Medulla oblongata (tissue), 1 donor: ENCODE measurements around the gene OBSL1.

Experiments
- DNase-seq: peaks from one replicate; pipeline ENCODE4 v3.0.0-alpha.2; 2015; ENCODE audit errors: extremely low spot score

OBSL1 gene

GRCh38 chr2:219596954-219597551, 25.7 kb upstream of the OBSL1 start:
- DNase-seq = no peak

DNA sequence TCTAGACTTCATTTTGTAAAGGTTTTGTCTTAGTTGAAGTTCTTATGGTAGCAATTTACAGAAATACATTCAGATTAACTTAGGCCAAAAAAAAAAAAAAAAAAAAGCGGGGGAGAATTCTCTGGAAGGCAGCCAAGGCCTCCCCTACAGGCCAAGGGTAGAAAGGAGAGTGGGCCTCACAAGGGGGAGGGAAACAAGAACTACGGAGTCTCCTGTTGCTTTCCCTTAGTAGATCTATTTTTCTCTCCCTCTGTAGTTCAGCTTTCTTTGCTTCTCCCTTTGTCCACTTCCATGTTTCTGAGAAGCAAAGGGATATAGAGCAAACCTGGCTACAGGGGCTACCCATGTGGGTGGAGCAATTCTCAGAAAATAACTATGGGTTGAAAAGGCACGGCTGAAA, 23.9 kb upstream of the OBSL1 start:
- DNase-seq = no peak

DNA sequence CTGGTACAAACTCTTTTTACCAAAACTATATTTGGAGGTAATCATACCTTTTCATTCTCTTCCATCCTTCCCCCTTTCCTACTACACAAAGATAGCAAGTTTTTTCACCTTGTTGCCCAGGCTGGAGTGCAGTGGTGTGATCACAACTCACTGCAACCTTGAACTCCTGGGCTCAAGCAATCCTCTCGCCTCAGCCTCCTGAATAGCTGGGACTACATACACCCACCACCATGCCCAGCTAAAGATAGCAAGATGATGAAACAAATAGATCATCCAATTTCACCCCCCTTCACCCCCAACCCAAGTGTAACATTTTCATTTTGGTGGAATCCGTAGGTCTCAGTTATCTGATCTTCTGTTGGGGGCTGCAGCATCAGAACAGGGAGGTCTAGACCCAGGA, 21.8 kb upstream of the OBSL1 start:
- no peak for DNase-seq

GRCh38 chr2:219592736-219593135, 21.4 kb upstream of the OBSL1 start:
- no peak for DNase-seq

GRCh38 chr2:219591091-219591490, 19.8 kb upstream of the OBSL1 start:
- no peak for DNase-seq

- no peak for DNase-seq
Observed at GRCh38 chr2:219581346-219581745, 10.0 kb upstream of the OBSL1 start.

GRCh38 chr2:219578811-219579613, 7.7 kb upstream of the OBSL1 start:
- no peak for DNase-seq

- peak; percentile 23 for DNase-seq
Observed at GRCh38 chr2:219576505-219577388, 5.4 kb upstream of the OBSL1 start.

DNA sequence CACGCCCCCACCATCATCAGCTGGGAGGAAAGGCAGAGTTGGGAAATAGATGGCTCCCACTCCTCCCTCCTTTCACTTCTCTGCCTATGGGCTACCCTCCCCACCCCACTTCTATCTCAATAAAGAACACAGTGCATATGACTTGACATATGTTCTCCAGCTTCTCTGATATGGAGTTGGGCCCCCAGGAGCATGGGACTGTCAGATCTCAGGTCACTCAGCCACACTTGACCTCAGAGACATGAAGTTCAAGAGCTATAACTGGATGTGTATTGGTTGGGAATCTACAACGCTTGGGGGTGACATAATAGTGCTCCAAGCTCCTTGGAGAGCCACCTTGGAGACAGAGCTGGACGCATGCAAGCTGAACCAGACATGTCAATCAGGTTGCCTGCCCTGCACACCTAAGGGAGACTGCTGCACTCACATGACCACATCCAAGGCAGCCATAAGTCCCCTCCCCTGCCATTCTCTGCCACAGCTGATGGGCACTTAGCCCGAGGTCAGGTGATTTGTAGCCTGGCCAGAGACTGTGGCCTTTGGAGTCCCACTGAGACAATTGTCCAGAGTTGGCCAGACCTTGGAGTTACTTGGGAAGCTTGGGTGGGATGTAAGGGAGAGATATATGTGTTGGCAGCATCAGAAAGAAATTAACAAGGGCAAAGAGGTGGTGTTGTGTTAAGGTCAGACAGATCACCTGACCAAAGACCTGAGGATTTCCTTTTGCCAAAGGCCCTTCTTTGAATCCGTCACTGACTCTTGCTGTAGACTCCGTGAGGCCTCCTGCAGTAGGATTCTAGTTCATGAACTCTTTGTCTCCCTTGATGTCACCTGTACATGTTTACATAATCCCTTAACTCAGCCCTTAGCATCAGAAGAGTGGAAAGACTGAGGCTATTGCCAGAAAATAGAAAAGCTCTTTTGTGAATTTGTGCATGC, 4.5 kb upstream of the OBSL1 start:
- DNase-seq = no peak

- no peak for DNase-seq
Observed at GRCh38 chr2:219574484-219575311, 3.4 kb upstream of the OBSL1 start.

- DNase-seq = no peak
Observed at GRCh38 chr2:219573166-219573565, 1.8 kb upstream of the OBSL1 start.

DNA sequence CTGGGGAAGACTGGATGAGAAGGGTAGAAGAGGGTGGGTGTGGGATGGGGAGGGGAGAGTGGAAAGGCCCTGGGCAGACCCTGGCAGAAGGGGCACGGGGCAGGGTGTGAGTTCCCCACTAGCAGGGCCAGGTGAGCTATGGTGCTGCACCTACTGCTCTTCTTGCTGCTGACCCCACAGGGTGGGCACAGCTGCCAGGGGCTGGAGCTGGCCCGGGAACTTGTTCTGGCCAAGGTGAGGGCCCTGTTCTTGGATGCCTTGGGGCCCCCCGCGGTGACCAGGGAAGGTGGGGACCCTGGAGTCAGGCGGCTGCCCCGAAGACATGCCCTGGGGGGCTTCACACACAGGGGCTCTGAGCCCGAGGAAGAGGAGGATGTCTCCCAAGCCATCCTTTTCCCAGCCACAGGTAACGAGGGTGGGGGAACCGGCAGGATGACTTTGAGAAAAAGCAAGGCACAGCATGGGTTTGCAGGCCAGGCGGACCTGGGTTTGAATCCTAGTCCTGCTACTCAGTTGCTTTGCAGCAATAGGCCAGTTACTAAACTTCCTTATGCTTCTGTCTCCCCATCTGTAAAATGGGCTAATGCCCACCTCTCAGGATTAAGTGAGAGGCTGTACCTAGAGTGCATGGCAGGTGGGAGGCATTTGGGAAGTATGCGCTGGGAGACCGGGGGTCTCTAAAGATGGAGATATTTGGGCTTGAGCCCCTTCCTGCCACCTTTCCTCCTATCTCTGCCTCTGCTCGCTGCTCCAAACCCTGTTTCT, 1.1 kb upstream of the OBSL1 start, which contains the start of gene INHA:
TSS of gene INHA (plus strand) at position 74 of the 765 bp plus-strand sequence. CDS start at position 139, 65 bp downstream.
- no peak for DNase-seq

GRCh38 chr2:219570924-219571310, 422 bp downstream of the OBSL1 start:
- DNase-seq = no peak

GRCh38 chr2:219570194-219570923, 980 bp downstream of the OBSL1 start:
- DNase-seq = no peak

DNA sequence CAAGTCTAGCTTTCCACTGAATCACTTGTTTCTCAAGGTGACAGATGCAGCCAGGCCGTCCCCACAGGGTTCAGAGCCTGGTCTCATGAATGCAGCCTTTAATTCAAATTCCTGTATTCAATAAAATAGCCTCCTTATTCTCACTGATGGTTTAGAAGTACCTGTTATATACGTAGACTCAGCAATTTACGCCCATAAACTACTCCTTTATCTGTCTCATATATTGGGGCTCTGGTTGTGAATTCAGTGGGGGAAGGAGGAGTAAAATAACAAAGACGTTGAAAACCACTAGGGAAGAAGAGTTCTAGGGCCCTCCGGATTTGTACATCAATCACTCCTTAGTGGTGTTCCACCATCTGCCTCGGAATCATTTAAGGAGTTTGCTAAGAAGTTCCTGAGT, 1.7 kb downstream of the OBSL1 start:
- DNase-seq = no peak

- no peak for DNase-seq
Observed at GRCh38 chr2:219569041-219569440, 2.3 kb downstream of the OBSL1 start.

DNA sequence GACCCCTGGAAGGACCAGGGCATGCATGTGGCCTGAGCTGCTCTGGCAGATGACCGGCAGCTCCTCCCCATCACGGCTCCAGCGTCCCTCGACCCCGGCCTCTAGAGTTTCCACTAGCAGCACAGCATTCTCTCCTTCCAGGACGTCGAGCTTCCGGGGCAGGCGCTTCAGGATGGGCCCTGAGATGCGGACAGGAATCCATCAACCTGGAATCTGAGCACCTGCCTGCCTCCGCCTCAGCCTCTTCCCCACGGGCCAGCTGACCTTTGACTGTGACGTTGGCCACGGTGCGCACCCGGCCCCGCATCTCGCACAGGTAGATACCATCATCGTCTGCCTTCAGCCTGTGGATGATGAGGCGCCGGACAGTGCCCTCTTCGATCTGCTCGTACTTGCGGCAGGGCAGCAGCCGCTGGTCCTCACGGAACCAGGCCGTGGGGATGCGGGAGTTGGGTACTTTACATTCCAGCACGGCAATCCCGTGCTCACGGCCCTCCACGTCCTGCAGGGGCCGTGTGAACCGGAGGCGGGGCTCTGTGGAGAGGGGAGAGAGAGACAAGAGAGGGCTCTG, 3.5 kb downstream of the OBSL1 start:
- DNase-seq = no peak

- no peak for DNase-seq
Observed at GRCh38 chr2:219567131-219567530, 4.2 kb downstream of the OBSL1 start.

- no peak for DNase-seq
Observed at GRCh38 chr2:219566640-219567039, 4.7 kb downstream of the OBSL1 start.
